Astrocyte (in vitro differentiated cells and primary cell): ENCODE data around the gene PPA2.

ENCODE experiments used
- CTCF ChIP-seq: IDR thresholded peaks from 2 replicates; pipeline ENCODE4 v1.5.1; 2011; ENCODE audit warnings: low read depth, mild to moderate bottlenecking, inconsistent platforms, low read length, moderate library complexity; ENCODE audit not compliant: insufficient read depth
- EZH2 ChIP-seq: IDR thresholded peaks from 2 replicates; pipeline ENCODE4 v1.6.1; 2012; ENCODE audit warnings: mild to moderate bottlenecking, low read length, inconsistent platforms; ENCODE audit not compliant: insufficient read depth

GRCh38 chr4:105392858-105393257 lies 81.0 kb downstream of the PPA2 start:
- no peak for TF ChIP-seq CTCF
- TF ChIP-seq EZH2, result no peak
